Pancreas (tissue), 10 donors: Measurements from ENCODE around the gene CORT. TPM values are rescaled to one million over a fixed set of nuclear protein-coding genes. Genes with fewer than 3 reads are reported as not detected.
"Not testable (repeated sequence)": the region's sequence is repeated elsewhere in the genome, so short reads cannot be mapped to it uniquely, and the experiment has no call there.

Experiments used
- ATAC-seq, 4 donors: fragments of 200-7000 bp; cut with Tn5 transposase; one replicate each; pipeline versions ENCODE4 v1.8.0 to v1.9.1; 2020; ENCODE audit warnings: mild to moderate bottlenecking in 4 of 4, moderate library complexity in 4 of 4
- DNase-seq, 6 donors: peaks; one replicate each; pipeline ENCODE4 v3.0.0-alpha.2; 2020
- FAIRE-seq: peaks from 2 replicates; lab custom pipeline; 2012; peaks lifted over from hg19 to GRCh38; lab: Jason Lieb, UNC
- H3K27ac ChIP-seq, 4 donors: fragments of 200-600 bp; sonication (generic); 1 replicate in 3 of 4; 2 replicates in 1 of 4; pipeline versions ENCODE4 v1.5.0 to v1.8.0; 2020
- H3K27me3 ChIP-seq, 4 donors: fragments of 200-600 bp; one replicate each; pipeline ENCODE4 v1.8.0; 2021
- H3K36me3 ChIP-seq, 3 donors: fragments of 200-600 bp; sonication (generic) in 1 of 3; one replicate each; pipeline versions ENCODE4 v1.5.0 to v1.8.0; 2020 to 2021
- H3K4me1 ChIP-seq, 3 donors: fragments of 200-600 bp; one replicate each; pipeline ENCODE4 v1.8.0; 2021
- H3K4me3 ChIP-seq, 4 donors: fragments of 200-600 bp; sonication (generic) in 2 of 4; one replicate each; pipeline versions ENCODE4 v1.5.0 to v1.8.0; 2020 to 2021
- H3K9me3 ChIP-seq, 4 donors: fragments of 200-600 bp; one replicate each; pipeline ENCODE4 v1.8.0; 2021
- CTCF ChIP-seq, 4 donors: fragments of 200-600 bp; sonication (generic) in 3 of 4; IDR thresholded peaks; one replicate each; pipeline versions ENCODE4 v1.5.0 to v1.8.0; 2021; ENCODE audit warnings: antibody characterized with exemption in 4 of 4
- WGBS, 2 donors: extraction: QIAGEN DNeasy Blood & Tissue Kit; methylation state at CpG; one replicate each; pipeline ENCODE4 v1.1.7; 2013; 5-methylcytosine and 5-hydroxymethylcytosine counted together
- intact Hi-C, 3 donors: fragments of 100-400 bp; cut with DNase I; formaldehyde crosslinking; loops; one replicate each; pipeline versions ENCODE4 v1.11.1 to v1.14.2; 2022
- polyA plus RNA-seq, 2 donors: library from polyadenylated mRNA; stranded (reverse); fragments of 200-250 nt; gene quantifications; one replicate each; pipeline ENCODE4 v1.2.3, GENCODE V29; 2013
- total RNA-seq, 6 donors: library from RNA; stranded (reverse); fragmentation: NEBNext Ultra II Directional in 4 of 6; extraction: Animal tissue kit (Norgen Biotek cat#: 25700) in 4 of 6; gene quantifications; one replicate each; pipeline versions ENCODE4 v1.2.1 to v1.2.4, GENCODE V29; 2021 to 2023
- donor health status: healthy with polysubstance abuse.
- donor health status: DM: no; HTN: no; CAD: no; lungs with moderate emphysema.
- donor health status: DM: no; HTN: no; CAD: no.
- donor health status: control.
- donor health status: control.
- donor health status: Bipolar disorder and iron deficiency.
- donor health status: DM: yes; HTN: yes; CAD: no.
- donor health status: DM: no; HTN: no; CAD: no.
- donor health status: DM: no; HTN: no; CAD: no.
- donor health status: DM: yes; HTN: yes; CAD: no.

CORT gene
- total and polyA plus RNA-seq, 8 donors = 0.22 to 0.85 (median 0.34) TPM; not detected in 5

GRCh38 chr1:10451287-10451686, 1.5 kb downstream of the CORT start:
- intact Hi-C loops = no loop called here
- no peak for ATAC-seq
- no peak for DNase-seq

GRCh38 chr1:10456048-10456447, 6.2 kb downstream of the CORT start:
- H3K9me3 ChIP-seq = no peaks in the 10 kb centered on the region
- no peak overlapping the region for H3K4me3 ChIP-seq
- 84 to 91% methylated on average over 5 of the region's 5 CpGs for WGBS, 2 donors
- no peak for FAIRE-seq
- no peaks in the 10 kb centered on the region for H3K27me3 ChIP-seq
- no peaks in the 10 kb centered on the region for H3K4me1 ChIP-seq
- ATAC-seq = no peak
- no peak for DNase-seq
- H3K27ac ChIP-seq = no peak overlapping the region
- TF ChIP-seq CTCF (IDR thresholded peaks at IDR 0.05) = no peak
- peaks cover 0 to 1% (median 0%) of the 10 kb centered on the region in 3 donors for H3K36me3 ChIP-seq
- intact Hi-C loops = no loop called here

More at GRCh38 chr1:10451287-10451686, 1.5 kb downstream of the CORT start:
- Histone ChIP-seq H3K4me1 (no peaks in the 10 kb centered on the region), H3K9me3 (no peaks in the 10 kb centered on the region), H3K27ac (no peak overlapping the region), H3K4me3 (no peak overlapping the region), H3K27me3 (no peaks in the 10 kb centered on the region), H3K36me3 (no peaks in the 10 kb centered on the region)
- FAIRE-seq = no peak
- 30 to 38% methylated on average over 10 of the region's 10 CpGs for WGBS, 2 donors
- TF ChIP-seq CTCF (IDR thresholded peaks at IDR 0.05) = no peak

- FAIRE-seq = no peak
- Histone ChIP-seq H3K36me3 (peaks cover 0 to 8% (median 0%) of the 10 kb centered on the region in 3 donors), H3K4me1 (no peaks in the 10 kb centered on the region), H3K9me3 (no peaks in the 10 kb centered on the region), H3K27me3 (no peaks in the 10 kb centered on the region), H3K27ac (no peak overlapping the region), H3K4me3 (no peak overlapping the region)
- ATAC-seq = no peak
- TF ChIP-seq CTCF (IDR thresholded peaks at IDR 0.05) = no peak
- DNase-seq = no peak
- WGBS, 2 donors = 77 to 84% methylated on average over 7 of the region's 7 CpGs
- intact Hi-C loops = no loop called here
Measured at GRCh38 chr1:10456661-10457060, 6.8 kb downstream of the CORT start.

- peaks cover 0 to 16% (median 0%) of the 10 kb centered on the region in 3 donors for H3K36me3 ChIP-seq
- H3K27ac ChIP-seq, H3K27me3 ChIP-seq, H3K9me3 ChIP-seq, DNase-seq, H3K4me3 ChIP-seq, intact Hi-C loops, FAIRE-seq, H3K4me1 ChIP-seq, ATAC-seq: not testable (repeated sequence)
- 66 to 69% methylated on average over 7 of the region's 7 CpGs for WGBS, 2 donors
Measured at GRCh38 chr1:10457462-10457861, 7.6 kb downstream of the CORT start.

GRCh38 chr1:10457875-10458274, 8.0 kb downstream of the CORT start:
- ATAC-seq = no peak
- H3K36me3 ChIP-seq = peaks cover 0 to 20% (median under 1%) of the 10 kb centered on the region in 3 donors
- H3K4me1 ChIP-seq = no peaks in the 10 kb centered on the region
- H3K27me3 ChIP-seq = no peaks in the 10 kb centered on the region
- no peak for TF ChIP-seq CTCF (IDR thresholded peaks at IDR 0.05)
- intact Hi-C loops = no loop called here
- no peak for FAIRE-seq
- H3K9me3 ChIP-seq = no peaks in the 10 kb centered on the region
- WGBS, 2 donors = 75 to 77% methylated on average over 9 of the region's 9 CpGs
- no peak overlapping the region for H3K27ac ChIP-seq
- no peak overlapping the region for H3K4me3 ChIP-seq
- DNase-seq = no peak
